Subcutaneous adipose tissue (tissue), 4 donors: ENCODE measurements around the gene NYAP2. TPM values are rescaled to one million over a fixed set of nuclear protein-coding genes. Genes with fewer than 3 reads are reported as not detected.

Experiments
- CTCF ChIP-seq: fragments of 450-650 bp; IDR thresholded peaks from one replicate; pipeline ENCODE4 v1.5.1; 2016; ENCODE audit warnings: low read depth, mild to moderate bottlenecking, control low read depth, antibody characterized with exemption, moderate library complexity
- total RNA-seq, 4 donors: library from RNA; depleted of rRNA; stranded (reverse); fragments of >200 nt; gene quantifications; one replicate each; pipeline ENCODE4 v1.1.0, GENCODE V29; 2016

Gene NYAP2
- total RNA-seq, 4 donors from 2014 or later: 0.19 TPM; not detected in 3

- TF ChIP-seq CTCF: no peak
Observed at GRCh38 chr2:225413786-225414185, 14.3 kb downstream of the NYAP2 start.

GRCh38 chr2:225414902-225415301, 15.4 kb downstream of the NYAP2 start:
- no peak for TF ChIP-seq CTCF

GRCh38 chr2:225415341-225415740, 15.8 kb downstream of the NYAP2 start:
- TF ChIP-seq CTCF: no peak

- TF ChIP-seq CTCF: no peak
Observed at GRCh38 chr2:225415792-225416191, 16.3 kb downstream of the NYAP2 start.

- no peak for TF ChIP-seq CTCF
Observed at GRCh38 chr2:225416616-225417367, 17.3 kb downstream of the NYAP2 start.

- TF ChIP-seq CTCF: no peak
Observed at GRCh38 chr2:225419033-225419432, 19.5 kb downstream of the NYAP2 start.

- TF ChIP-seq CTCF: no peak
Observed at GRCh38 chr2:225422145-225422544, 22.6 kb downstream of the NYAP2 start.
